Activated B cell treated with CpG ODN at 0.5 μM for 24 hours (primary cell): ENCODE data around the gene HDAC3. TPM values are rescaled to one million over a fixed set of nuclear protein-coding genes. Genes with fewer than 3 reads are reported as not detected.

Experiments
- ATAC-seq: fragments of 200-7000 bp; cut with Tn5 transposase; one replicate; pipeline ENCODE4 v1.10.0; 2021; ENCODE audit warnings: low read depth, mild to moderate bottlenecking, moderate library complexity
- CTCF ChIA-PET: fragments of 350-600 bp; sonication (Branson Sonifier 250); formaldehyde crosslinking; loops from one replicate; lab custom pipeline; 2021; ENCODE audit warnings: antibody characterized with exemption; lab: Charles Lee
- POLR2A ChIA-PET: fragments of 350-600 bp; sonication (Branson Sonifier 250); formaldehyde crosslinking; loops from one replicate; lab custom pipeline; 2021; ENCODE audit warnings: antibody characterized with exemption; lab: Charles Lee
- DNase-seq: peaks from one replicate; pipeline ENCODE4 v3.0.0; 2022
- H3K27ac Mint-ChIP-seq: one replicate; pipeline ENCODE4 v1.8.0; 2020; ENCODE audit warnings: mixed read lengths
- H3K27me3 Mint-ChIP-seq: one replicate; pipeline ENCODE4 v1.8.0; 2021; ENCODE audit warnings: mixed read lengths
- H3K36me3 Mint-ChIP-seq: one replicate; pipeline ENCODE4 v1.8.0; 2021; ENCODE audit warnings: low read depth, mixed read lengths
- H3K4me1 Mint-ChIP-seq: one replicate; pipeline ENCODE4 v1.8.0; 2021; ENCODE audit warnings: mixed read lengths
- H3K4me3 Mint-ChIP-seq: one replicate; pipeline ENCODE4 v1.8.0; 2020; ENCODE audit warnings: mild to moderate bottlenecking, mixed read lengths
- H3K9me3 Mint-ChIP-seq: one replicate; pipeline ENCODE4 v1.8.0; 2020; ENCODE audit warnings: mixed read lengths
- CTCF ChIP-seq: fragments of 200-600 bp; IDR thresholded peaks from one replicate; pipeline ENCODE4 v1.8.0; 2022; ENCODE audit warnings: antibody characterized with exemption, mild to moderate bottlenecking
- intact Hi-C: fragments of 100-400 bp; cut with micrococcal nuclease; formaldehyde crosslinking; loops from one replicate; pipeline ENCODE4 v1.15.1; 2024
- total RNA-seq: library from RNA; stranded (reverse); gene quantifications from 2 replicates; pipeline ENCODE4 v1.2.3, GENCODE V29; 2022

Gene HDAC3
- total RNA-seq, 1 donor from 2014 or later = 102 TPM

- Mint-ChIP-seq H3K4me1 (peaks cover 25% of the 10 kb centered on the region), H3K27me3 (peaks cover 6% of the 10 kb centered on the region), H3K4me3 (no peak overlapping the region), H3K27ac (no peak overlapping the region), H3K36me3 (peaks cover 3% of the 10 kb centered on the region), H3K9me3 (no peaks in the 10 kb centered on the region)
- ATAC-seq (no peak), DNase-seq (no peak)
- ChIA-PET CTCF (no interaction called here), POLR2A (no interaction called here)
- intact Hi-C loops = no loop called here
- TF ChIP-seq CTCF = no peak
Observed at GRCh38 chr5:141654298-141654697, 17.6 kb upstream of the HDAC3 start.

- Mint-ChIP-seq H3K27me3 (peaks cover 3% of the 10 kb centered on the region), H3K27ac (peak overlapping the region; percentile 96), H3K4me1 (peaks cover 29% of the 10 kb centered on the region), H3K4me3 (peak overlapping the region; percentile 98), H3K36me3 (peaks cover 23% of the 10 kb centered on the region), H3K9me3 (no peaks in the 10 kb centered on the region)
- no peak for DNase-seq
- ATAC-seq = no peak
- intact Hi-C loops = loop anchor here (1.0 to 2.0 kb wide), 4 partner anchors 13 to 59 kb away; partner anchors contain the start of gene ARAP3
- ChIA-PET POLR2A (interaction anchor here (0.8 to 2.7 kb wide), 14 partner anchors 10 to 331 kb away, joined by 3 to 50 read pairs (median 8); partner anchors contain the start of genes DELE1, DIAPH1, HDAC3 and RELL2), CTCF (interaction anchor here (1.3 to 2.8 kb wide), 7 partner anchors 10 to 239 kb away, joined by 3 to 11 read pairs (median 8); partner anchors contain the start of genes HDAC3, PCDHGA10 and RELL2)
- TF ChIP-seq CTCF = no peak
Observed at GRCh38 chr5:141651728-141652105, 15.1 kb upstream of the HDAC3 start.

GRCh38 chr5:141650851-141651727 lies 14.4 kb upstream of the HDAC3 start, which contains the start of gene FCHSD1:
Gene FCHSD1 (minus strand): TSS chr5:141651418. CDS start chr5:141651368, 50 bp downstream.
- Mint-ChIP-seq H3K9me3 (no peaks in the 10 kb centered on the region), H3K4me3 (peak within 1 kb of the TSS; percentile 98), H3K27ac (peak within 1 kb of the TSS; percentile 96), H3K4me1 (peaks cover 29% of the 10 kb centered on the region), H3K36me3 (peaks cover 29% of the 10 kb centered on the region), H3K27me3 (peaks cover 3% of the 10 kb centered on the region)
- DNase-seq = peak; percentile 83
- CTCF ChIA-PET = interaction anchor here (0.5 to 2.8 kb wide), 9 partner anchors 9 to 428 kb away, joined by 3 to 11 read pairs (median 6); partner anchors contain the start of genes HDAC3, PCDHB14, PCDHGA10 and RELL2
- intact Hi-C loops = loop anchor here (1.0 to 2.0 kb wide), 4 partner anchors 13 to 59 kb away; partner anchors contain the start of gene ARAP3
- TF ChIP-seq CTCF = no peak
- POLR2A ChIA-PET = interaction anchor here (0.6 to 2.7 kb wide), 23 partner anchors 9 to 331 kb away, joined by 3 to 50 read pairs (median 5); partner anchors contain the start of genes DELE1, DIAPH1, HDAC3 and RELL2
- ATAC-seq = peak; percentile 99

- Mint-ChIP-seq H3K27ac (peak overlapping the region; percentile 41), H3K36me3 (peaks cover 39% of the 10 kb centered on the region), H3K4me1 (peaks cover 29% of the 10 kb centered on the region), H3K9me3 (no peaks in the 10 kb centered on the region), H3K27me3 (no peaks in the 10 kb centered on the region), H3K4me3 (peak overlapping the region; percentile 98)
- CTCF ChIA-PET = no interaction called here
- POLR2A ChIA-PET = interaction anchor here (0.6 to 2.6 kb wide), 4 partner anchors 8 to 199 kb away, joined by 5 to 50 read pairs (median 16); partner anchors contain the start of genes HDAC3 and RELL2
- intact Hi-C loops = loop anchor here (2.0 kb wide), 1 partner anchor 33 kb away; the partner anchor contains the start of gene ARAP3
- DNase-seq (no peak), ATAC-seq (no peak)
- no peak for TF ChIP-seq CTCF
Observed at GRCh38 chr5:141649972-141650371, 13.3 kb upstream of the HDAC3 start.
